D721Med (cell line): ENCODE data around the gene ZFYVE28.

Experiments used
- DNase-seq: peaks from one replicate; pipeline ENCODE4 v3.0.0; 2011; ENCODE audit warnings: low spot score; ENCODE audit not compliant: insufficient read length
- FAIRE-seq: peaks from 2 replicates; lab custom pipeline; 2011; peaks lifted over from hg19 to GRCh38; lab: Jason Lieb, UNC
- TF ChIP-seq, protein P1 (sequence below): IDR thresholded peaks from 2 replicates; pipeline ENCODE4 v1.5.1; 2012; ENCODE audit warnings: mild to moderate bottlenecking, control low read depth; ENCODE audit not compliant: insufficient read depth; ENCODE audit errors: missing control alignments

The ZFYVE28 gene

GRCh38 chr4:2267320-2267811 is 151.1 kb downstream of the ZFYVE28 start:
- FAIRE-seq (no peak), DNase-seq (no peak)
- TF ChIP-seq, protein P1, sequence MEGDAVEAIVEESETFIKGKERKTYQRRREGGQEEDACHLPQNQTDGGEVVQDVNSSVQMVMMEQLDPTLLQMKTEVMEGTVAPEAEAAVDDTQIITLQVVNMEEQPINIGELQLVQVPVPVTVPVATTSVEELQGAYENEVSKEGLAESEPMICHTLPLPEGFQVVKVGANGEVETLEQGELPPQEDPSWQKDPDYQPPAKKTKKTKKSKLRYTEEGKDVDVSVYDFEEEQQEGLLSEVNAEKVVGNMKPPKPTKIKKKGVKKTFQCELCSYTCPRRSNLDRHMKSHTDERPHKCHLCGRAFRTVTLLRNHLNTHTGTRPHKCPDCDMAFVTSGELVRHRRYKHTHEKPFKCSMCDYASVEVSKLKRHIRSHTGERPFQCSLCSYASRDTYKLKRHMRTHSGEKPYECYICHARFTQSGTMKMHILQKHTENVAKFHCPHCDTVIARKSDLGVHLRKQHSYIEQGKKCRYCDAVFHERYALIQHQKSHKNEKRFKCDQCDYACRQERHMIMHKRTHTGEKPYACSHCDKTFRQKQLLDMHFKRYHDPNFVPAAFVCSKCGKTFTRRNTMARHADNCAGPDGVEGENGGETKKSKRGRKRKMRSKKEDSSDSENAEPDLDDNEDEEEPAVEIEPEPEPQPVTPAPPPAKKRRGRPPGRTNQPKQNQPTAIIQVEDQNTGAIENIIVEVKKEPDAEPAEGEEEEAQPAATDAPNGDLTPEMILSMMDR, result no peak

- DNase-seq, result no peak
- FAIRE-seq, result no peak
- TF ChIP-seq, protein P1, result no peak
These were observed 151.6 kb downstream of the ZFYVE28 start for GRCh38 chr4:2266821-2267220.

DNA sequence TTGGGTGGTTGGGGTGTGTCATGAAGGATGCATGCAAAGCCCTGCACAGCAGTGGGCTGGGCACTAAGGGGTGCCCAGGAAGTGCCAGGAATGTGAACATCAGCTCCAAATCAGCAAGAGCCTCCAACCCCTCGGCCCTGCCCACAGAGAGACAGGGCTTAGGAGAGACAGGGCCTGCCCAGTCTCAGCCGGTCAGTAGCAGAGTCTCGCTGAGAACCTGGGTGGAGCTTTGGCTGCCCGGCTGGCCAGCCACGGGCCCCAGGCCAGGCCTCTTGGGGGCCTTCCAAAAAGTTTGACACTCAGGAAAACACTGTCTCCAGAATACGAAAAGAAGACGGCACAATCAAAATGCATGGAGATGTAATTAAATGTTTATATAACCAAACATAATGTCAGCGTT is 152.3 kb downstream of the ZFYVE28 start:
- DNase-seq, result no peak
- FAIRE-seq, result no peak
- TF ChIP-seq, protein P1, result no peak

- TF ChIP-seq, protein P1, result no peak
- DNase-seq (no peak), FAIRE-seq (no peak)
These were observed 153.0 kb downstream of the ZFYVE28 start for GRCh38 chr4:2265113-2266110.

GRCh38 chr4:2264481-2265041 is 153.9 kb downstream of the ZFYVE28 start:
- DNase-seq, result no peak
- FAIRE-seq, result no peak
- TF ChIP-seq, protein P1, result no peak

- TF ChIP-seq, protein P1, result no peak
- DNase-seq (no peak), FAIRE-seq (no peak)
These were observed 154.5 kb downstream of the ZFYVE28 start for GRCh38 chr4:2263926-2264321.
